Activated T-helper 2 cell treated with anti-CD3 and anti-CD28 coated beads, Interferon-gamma antibody, Interleukin-2, Interleukin-4, amounts not matched to agents 10 μg/mL and 5 μg/mL and 100 μg/mL, durations not matched to agents 14 hours and 24 hours and 36 hours (primary cell): Measurements from ENCODE around the gene CNIH2. TPM values are rescaled to one million over a fixed set of nuclear protein-coding genes. Genes with fewer than 3 reads are reported as not detected.

Source experiments
- DNase-seq: peaks from one replicate; pipeline ENCODE4 v3.0.0; 2021; ENCODE audit warnings: low spot score
- H3K27ac Mint-ChIP-seq: one replicate; pipeline ENCODE4 v1.8.0; 2021; ENCODE audit warnings: mixed read lengths
- H3K27me3 Mint-ChIP-seq: one replicate; pipeline ENCODE4 v1.8.0; 2021; ENCODE audit warnings: low read depth, mixed read lengths
- H3K36me3 Mint-ChIP-seq: one replicate; pipeline ENCODE4 v1.8.0; 2021; ENCODE audit warnings: low read depth, mixed read lengths
- H3K4me1 Mint-ChIP-seq: one replicate; pipeline ENCODE4 v1.8.0; 2021; ENCODE audit warnings: low read depth, mixed read lengths
- H3K4me3 Mint-ChIP-seq: one replicate; pipeline ENCODE4 v1.8.0; 2021; ENCODE audit warnings: low read depth, mild to moderate bottlenecking, moderate library complexity, mixed read lengths
- H3K9me3 Mint-ChIP-seq: one replicate; pipeline ENCODE4 v1.8.0; 2021; ENCODE audit warnings: mixed read lengths
- intact Hi-C: fragments of 100-400 bp; cut with micrococcal nuclease; formaldehyde crosslinking; loops from one replicate; pipeline ENCODE4 v1.15.1; 2023
- total RNA-seq: library from RNA; stranded (reverse); gene quantifications from 2 replicates; pipeline ENCODE4 v1.2.3, GENCODE V29; 2022

CNIH2 gene
- total RNA-seq = 0.91 and 1.5 TPM in 2 replicates

DNA sequence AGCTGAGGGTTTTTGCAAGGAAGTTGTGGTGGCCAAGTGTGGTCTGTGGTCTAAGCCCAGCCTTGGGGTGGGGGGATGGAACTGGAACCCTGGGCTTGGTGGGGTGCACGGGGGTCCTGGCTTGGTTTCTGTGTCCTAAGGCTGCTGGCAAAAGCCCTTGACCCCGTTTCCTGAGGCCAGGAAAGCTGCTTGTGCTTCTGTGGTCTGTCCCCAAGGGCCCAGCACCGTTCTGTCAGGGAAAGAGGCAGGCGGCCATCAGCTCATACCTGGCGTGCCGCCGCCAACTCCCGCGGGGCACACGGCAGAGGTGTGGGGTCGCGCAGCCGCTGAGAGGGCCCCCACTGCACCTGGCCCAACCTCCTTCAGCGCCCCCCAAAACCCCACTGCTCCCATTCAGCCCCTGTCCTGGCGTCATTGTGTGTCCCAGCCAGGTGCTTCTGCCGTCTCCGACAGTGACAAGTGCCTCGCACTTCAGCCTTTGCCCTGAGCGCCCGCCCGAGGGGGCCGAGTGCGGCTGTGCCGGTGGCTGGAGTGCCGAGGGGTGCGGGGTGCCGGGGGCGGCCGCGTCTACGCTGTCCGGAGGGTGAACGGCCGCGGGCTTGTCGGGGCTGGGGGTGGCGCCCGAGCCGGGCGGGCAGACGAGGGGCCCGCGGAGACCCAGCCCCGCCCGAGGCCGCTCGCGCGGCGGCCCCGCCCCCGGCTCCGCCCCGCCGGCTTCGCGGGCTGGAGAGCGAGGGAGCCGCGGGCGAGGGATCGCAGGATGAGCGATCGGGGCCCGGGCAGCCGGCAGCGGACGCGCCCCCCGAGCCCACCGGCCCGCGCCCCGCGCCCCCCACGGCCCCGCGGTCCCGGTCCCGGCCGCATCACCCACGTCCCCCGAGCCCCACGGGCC is at the start of gene CNIH2:
CNIH2 (plus strand) TSS at position 705 of the 892 bp plus-strand sequence. CDS start 282 bp downstream, outside the sequence.
- no peak within 1 kb of the TSS for H3K27ac Mint-ChIP-seq
- H3K9me3 Mint-ChIP-seq = no peaks in the 10 kb centered on the region
- intact Hi-C loops = no loop called here
- peaks cover 16% of the 10 kb centered on the region for H3K4me1 Mint-ChIP-seq
- peak within 1 kb of the TSS; percentile 68 for H3K4me3 Mint-ChIP-seq
- H3K27me3 Mint-ChIP-seq = peaks cover 14% of the 10 kb centered on the region
- DNase-seq = peak; percentile 41
- peaks cover 38% of the 10 kb centered on the region for H3K36me3 Mint-ChIP-seq

DNA sequence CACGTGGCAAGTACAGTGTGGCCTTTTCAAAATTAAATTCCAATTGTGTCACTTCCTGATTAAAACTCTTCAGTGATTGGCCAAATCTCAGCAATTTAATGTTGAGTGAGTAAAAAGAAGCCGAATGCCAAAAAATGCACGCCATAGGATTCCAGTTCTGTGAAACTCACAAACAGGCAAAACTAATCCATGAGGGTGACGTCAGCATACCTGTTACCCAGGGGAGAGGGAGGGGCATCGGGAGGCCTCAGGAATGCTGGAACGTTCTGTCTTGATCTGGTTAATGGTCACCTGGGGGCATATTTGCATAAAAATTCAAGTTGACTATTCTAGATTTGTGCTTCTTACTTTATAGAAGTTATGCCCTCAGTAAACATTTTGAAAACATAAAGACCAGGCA is 49.5 kb upstream of the CNIH2 start:
- DNase-seq = no peak
- Mint-ChIP-seq H3K4me3 (no peak overlapping the region), H3K36me3 (peaks cover 47% of the 10 kb centered on the region), H3K27me3 (no peaks in the 10 kb centered on the region), H3K9me3 (no peaks in the 10 kb centered on the region), H3K4me1 (peaks cover 3% of the 10 kb centered on the region), H3K27ac (no peak overlapping the region)
- intact Hi-C loops = no loop called here

DNA sequence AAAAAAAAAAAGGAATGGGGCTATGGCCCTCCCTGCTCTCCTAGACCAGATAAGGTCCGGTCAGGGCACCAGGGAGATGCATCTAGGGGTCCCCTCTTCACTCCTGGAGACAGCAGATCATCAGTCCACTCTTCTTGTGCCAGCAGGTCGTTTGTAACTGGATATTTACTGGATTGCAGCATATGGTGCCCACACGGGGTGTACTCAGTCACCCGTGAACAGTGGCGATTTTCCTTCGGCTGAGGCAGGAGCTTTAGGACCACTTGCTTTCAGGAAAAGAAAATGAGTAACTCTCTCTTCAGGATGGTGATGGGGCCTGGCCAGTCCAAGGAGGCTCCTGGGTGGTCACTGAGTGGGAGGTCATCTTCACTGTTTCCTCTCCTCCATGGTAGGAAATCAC is 47.8 kb upstream of the CNIH2 start:
- H3K27me3 Mint-ChIP-seq = no peaks in the 10 kb centered on the region
- H3K4me1 Mint-ChIP-seq = peaks cover 3% of the 10 kb centered on the region
- peaks cover 56% of the 10 kb centered on the region for H3K36me3 Mint-ChIP-seq
- intact Hi-C loops = no loop called here
- DNase-seq = no peak
- H3K4me3 Mint-ChIP-seq = no peak overlapping the region
- no peak overlapping the region for H3K27ac Mint-ChIP-seq
- no peaks in the 10 kb centered on the region for H3K9me3 Mint-ChIP-seq

DNA sequence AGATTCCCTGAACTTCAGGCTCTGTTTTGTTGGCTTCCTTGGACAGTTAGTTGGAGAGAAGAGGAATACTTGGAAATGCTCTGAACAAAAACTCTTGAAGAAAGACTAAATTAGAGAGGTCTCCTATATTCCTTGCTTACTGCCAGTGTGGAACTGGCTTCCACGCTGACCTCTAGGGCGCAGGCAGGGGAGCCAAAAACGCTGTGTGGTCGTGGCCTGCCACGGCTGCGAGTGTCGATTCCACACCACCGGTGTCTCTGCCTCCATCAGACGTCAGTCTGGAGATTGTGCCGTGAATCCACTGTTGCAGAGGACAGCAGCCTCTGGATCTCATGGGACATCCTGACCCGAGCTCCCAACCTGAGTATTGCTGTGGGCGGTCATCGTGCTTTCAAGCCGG is 47.0 kb upstream of the CNIH2 start:
- intact Hi-C loops = no loop called here
- DNase-seq = no peak
- H3K4me1 Mint-ChIP-seq = peaks cover 3% of the 10 kb centered on the region
- H3K27ac Mint-ChIP-seq = no peak overlapping the region
- peaks cover 61% of the 10 kb centered on the region for H3K36me3 Mint-ChIP-seq
- no peak overlapping the region for H3K4me3 Mint-ChIP-seq
- H3K27me3 Mint-ChIP-seq = no peaks in the 10 kb centered on the region
- no peaks in the 10 kb centered on the region for H3K9me3 Mint-ChIP-seq

DNA sequence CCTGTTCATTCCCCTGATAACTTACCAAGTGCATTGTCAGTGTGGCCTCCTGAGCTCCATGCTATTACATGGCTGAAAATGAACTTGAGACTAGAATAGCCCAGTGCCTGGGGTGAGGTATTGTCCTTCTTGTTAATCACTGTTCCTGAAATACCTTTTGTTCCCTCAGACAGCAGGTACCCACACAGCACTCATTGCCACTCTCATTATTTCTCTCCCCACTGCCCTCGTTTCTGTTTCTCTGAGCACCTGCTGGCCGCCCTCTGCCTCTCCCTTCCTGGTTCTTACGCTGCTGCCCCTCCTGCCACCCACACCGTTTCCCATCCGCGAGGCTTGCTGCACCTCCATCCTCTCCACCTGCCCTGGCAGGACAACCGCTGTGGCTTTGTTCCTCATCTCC is 46.4 kb upstream of the CNIH2 start:
- DNase-seq = no peak
- H3K27ac Mint-ChIP-seq = no peak overlapping the region
- no peaks in the 10 kb centered on the region for H3K9me3 Mint-ChIP-seq
- H3K4me1 Mint-ChIP-seq = no peaks in the 10 kb centered on the region
- peaks cover 61% of the 10 kb centered on the region for H3K36me3 Mint-ChIP-seq
- no peak overlapping the region for H3K4me3 Mint-ChIP-seq
- intact Hi-C loops = no loop called here
- no peaks in the 10 kb centered on the region for H3K27me3 Mint-ChIP-seq

DNA sequence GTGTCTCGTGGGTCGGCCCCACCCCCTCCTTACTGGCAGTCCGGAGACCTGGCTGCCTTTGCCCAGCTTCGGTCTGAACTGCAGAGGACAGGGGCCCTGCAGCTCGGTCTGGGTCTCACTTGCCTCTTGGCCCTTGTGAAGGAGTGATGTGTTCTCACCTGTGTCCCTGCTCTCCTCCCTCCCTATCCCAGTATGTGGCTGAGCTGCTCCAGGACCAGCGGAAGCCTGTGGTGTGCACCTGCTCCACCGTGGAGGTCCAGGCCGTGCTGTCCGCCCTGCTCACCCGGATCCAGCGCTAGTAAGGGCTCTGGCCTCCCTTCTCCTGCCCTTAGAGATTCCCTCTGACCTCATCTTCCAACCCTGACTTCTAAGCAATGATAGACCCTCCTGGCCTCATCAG is 45.2 kb upstream of the CNIH2 start:
- no peaks in the 10 kb centered on the region for H3K27me3 Mint-ChIP-seq
- DNase-seq = no peak
- H3K27ac Mint-ChIP-seq = no peak overlapping the region
- H3K4me1 Mint-ChIP-seq = no peaks in the 10 kb centered on the region
- H3K36me3 Mint-ChIP-seq = peaks cover 59% of the 10 kb centered on the region
- intact Hi-C loops = no loop called here
- no peak overlapping the region for H3K4me3 Mint-ChIP-seq
- no peaks in the 10 kb centered on the region for H3K9me3 Mint-ChIP-seq

DNA sequence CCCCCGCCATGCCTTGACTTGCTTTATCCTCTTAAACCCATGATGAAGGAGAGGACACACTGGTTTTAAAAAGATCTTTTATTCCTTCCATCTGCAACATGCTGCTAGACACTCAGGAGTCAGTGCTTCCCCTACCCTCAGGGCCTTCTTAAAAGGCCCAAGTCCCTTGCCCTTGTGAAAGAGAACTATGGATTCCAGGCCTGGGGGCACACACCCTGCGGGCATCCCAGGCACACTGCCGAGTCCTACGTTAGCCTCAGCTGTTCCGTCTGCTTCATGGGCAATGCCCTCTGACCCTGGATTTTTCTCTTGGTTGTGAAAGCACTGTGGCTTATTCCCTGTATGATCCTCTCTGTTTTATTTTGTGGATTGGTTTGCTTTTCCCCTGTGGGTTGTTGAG is 44.7 kb upstream of the CNIH2 start:
- no peak overlapping the region for H3K4me3 Mint-ChIP-seq
- H3K27me3 Mint-ChIP-seq = no peaks in the 10 kb centered on the region
- no peak for DNase-seq
- intact Hi-C loops = no loop called here
- H3K9me3 Mint-ChIP-seq = no peaks in the 10 kb centered on the region
- no peak overlapping the region for H3K27ac Mint-ChIP-seq
- no peaks in the 10 kb centered on the region for H3K4me1 Mint-ChIP-seq
- peaks cover 53% of the 10 kb centered on the region for H3K36me3 Mint-ChIP-seq

DNA sequence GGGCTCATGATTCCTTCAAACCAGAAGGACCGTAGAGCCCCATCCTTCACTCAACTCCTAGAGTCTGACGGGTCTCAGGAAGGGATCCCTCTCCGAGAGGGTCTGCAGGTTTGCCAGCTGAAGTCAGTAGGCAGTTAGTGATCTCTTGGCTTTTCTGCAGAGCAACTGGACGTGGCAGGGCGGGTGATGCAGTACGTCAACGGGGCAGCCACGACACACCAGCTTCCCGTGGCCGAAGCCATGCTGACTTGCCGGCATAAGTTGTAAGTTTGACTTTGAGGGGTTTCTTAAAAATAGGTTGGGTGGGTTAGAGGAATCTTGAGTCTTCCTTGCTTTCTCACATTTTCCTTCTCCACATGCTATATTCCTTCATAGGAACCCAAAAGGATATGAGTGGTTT is 42.8 kb upstream of the CNIH2 start:
- Mint-ChIP-seq H3K27ac (no peak overlapping the region), H3K27me3 (no peaks in the 10 kb centered on the region), H3K4me3 (no peak overlapping the region), H3K36me3 (peaks cover 57% of the 10 kb centered on the region), H3K9me3 (no peaks in the 10 kb centered on the region), H3K4me1 (no peaks in the 10 kb centered on the region)
- no peak for DNase-seq
- intact Hi-C loops = no loop called here

DNA sequence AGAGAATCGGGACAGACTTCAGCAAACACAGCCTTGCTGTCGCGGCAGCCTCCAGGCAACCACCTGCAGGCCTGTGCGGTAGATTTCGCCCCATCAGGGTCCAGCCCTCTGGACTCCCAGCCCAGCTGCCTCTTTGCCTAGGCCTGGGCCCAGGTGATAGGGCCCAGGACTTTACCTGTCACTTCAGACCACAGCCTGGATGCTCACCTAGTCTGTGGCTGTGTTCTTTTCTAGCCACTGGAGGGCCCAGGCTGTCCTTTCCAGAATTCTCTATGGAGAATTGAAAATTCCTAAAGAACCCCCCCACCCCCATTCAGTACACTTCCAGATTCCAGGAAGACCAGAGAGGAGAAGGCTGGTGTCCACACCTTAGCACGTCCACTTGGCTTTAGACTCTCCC is 40.1 kb upstream of the CNIH2 start:
- H3K4me1 Mint-ChIP-seq = no peaks in the 10 kb centered on the region
- H3K4me3 Mint-ChIP-seq = no peak overlapping the region
- no peak overlapping the region for H3K27ac Mint-ChIP-seq
- DNase-seq = no peak
- no peaks in the 10 kb centered on the region for H3K27me3 Mint-ChIP-seq
- no peaks in the 10 kb centered on the region for H3K9me3 Mint-ChIP-seq
- peaks cover 51% of the 10 kb centered on the region for H3K36me3 Mint-ChIP-seq
- intact Hi-C loops = no loop called here

DNA sequence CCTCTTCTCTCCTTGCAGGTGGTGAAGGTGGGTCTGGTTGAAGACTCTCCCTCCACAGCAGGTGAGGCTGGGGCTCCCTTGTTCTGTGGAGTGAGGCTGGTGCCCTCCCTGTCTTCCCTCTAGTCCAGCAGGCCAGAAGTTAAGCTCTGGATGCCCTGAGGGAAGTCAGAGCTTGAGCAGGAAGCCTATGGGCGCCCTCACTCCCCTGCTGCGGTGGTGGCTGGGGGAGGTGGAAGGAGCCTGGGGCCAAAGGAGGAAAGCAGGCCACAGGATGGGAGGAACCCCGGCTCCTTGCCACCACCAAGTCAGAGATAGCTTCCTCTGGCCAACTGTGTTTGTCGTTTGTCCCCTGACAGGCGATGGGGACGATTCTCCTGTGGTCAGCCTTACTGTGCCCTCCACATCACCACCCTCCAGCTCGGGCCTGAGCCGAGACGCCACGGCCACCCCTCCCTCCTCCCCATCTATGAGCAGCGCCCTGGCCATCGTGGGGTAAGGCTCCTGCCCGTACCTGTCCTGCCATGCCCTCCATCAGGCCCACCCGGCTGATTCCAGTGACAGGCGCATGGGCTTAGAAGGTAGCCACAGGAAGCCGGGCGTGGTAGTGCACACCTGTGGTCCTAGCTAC is 39.1 kb upstream of the CNIH2 start:
- no peaks in the 10 kb centered on the region for H3K27me3 Mint-ChIP-seq
- no peak for DNase-seq
- no peaks in the 10 kb centered on the region for H3K9me3 Mint-ChIP-seq
- peaks cover 45% of the 10 kb centered on the region for H3K36me3 Mint-ChIP-seq
- no peak overlapping the region for H3K4me3 Mint-ChIP-seq
- no peaks in the 10 kb centered on the region for H3K4me1 Mint-ChIP-seq
- intact Hi-C loops = no loop called here
- no peak overlapping the region for H3K27ac Mint-ChIP-seq

DNA sequence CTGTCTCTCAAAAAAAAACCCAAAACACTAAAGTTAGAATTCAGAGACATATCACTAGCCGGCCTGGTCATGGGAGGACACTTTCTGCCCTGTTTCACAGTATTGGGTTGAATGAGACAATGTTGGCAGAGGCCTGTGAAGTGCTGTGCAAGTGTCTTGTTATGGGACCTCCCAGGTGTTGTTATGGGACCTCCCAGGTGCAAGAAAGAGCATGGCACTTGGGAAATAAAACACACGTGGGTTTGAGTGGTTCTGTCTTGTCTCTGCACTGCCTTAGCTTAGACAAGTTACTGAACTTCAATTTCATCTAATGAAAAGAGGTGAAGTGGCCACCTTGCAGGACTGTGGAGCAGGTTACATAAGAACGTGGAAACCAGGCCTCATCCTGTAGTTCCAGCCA is 38.5 kb upstream of the CNIH2 start:
- intact Hi-C loops = no loop called here
- Mint-ChIP-seq H3K36me3 (peaks cover 42% of the 10 kb centered on the region), H3K4me1 (no peaks in the 10 kb centered on the region), H3K4me3 (no peak overlapping the region), H3K27me3 (no peaks in the 10 kb centered on the region), H3K27ac (no peak overlapping the region), H3K9me3 (no peaks in the 10 kb centered on the region)
- DNase-seq = no peak

DNA sequence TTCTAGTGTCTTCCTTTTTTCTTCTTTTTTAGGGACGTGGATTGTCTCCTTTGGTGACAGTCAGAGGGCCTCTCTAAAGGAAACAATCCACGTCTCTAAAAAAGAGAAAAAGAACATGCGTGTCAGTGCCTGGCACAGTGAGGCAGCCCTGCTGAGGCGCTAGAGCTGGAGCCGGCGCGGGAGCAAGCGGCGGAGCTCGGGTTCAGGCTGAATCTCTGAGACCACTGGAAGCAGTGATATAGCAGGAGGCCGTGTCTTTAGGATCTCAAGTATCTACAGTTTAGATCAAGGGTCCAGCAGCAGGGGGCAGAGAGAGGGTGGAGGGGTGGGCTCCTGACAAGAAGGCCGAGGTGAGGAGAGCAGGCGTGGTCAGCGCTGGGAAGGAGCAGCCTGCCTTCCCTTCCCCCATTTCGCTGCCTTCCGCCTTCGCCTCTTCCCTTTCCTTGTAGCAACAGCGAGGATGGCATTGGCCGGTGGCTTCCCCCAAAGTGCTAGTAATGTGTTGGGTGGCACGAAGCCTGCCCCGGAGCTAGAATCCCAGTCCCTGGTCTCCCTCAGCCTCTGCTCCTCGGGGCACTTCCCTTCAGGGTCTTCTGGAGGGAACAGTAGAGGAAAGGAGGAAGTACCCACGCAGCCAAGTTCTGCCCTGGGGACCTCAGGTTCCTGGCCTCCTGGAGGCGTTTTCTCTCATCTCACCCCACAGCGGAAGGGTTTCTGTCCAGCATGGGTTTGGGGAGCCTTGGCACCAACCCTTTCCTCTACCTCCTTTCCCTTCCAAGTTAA is 37.8 kb upstream of the CNIH2 start:
- Mint-ChIP-seq H3K27me3 (no peaks in the 10 kb centered on the region), H3K36me3 (peaks cover 40% of the 10 kb centered on the region), H3K4me1 (no peaks in the 10 kb centered on the region), H3K27ac (no peak overlapping the region), H3K4me3 (no peak overlapping the region), H3K9me3 (no peaks in the 10 kb centered on the region)
- DNase-seq = no peak
- intact Hi-C loops = no loop called here

DNA sequence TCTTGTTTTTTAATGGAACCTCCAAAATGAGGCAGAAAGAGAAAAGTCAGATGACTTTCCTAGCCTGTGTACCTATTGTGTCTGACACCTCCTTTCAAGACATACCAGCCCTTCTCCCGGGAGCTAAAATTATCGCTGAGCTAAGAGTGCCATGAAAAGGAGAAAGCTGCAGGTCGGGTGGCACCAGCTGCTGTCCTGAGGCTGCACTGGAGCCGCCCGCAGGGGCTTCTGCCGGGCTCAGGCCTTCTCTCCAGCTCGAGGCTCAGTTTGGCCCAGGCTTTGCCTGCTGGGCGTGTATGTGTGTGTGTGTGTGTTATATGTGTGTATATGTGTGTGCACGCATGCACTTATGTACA is 37.2 kb upstream of the CNIH2 start:
- no peak for DNase-seq
- H3K4me1 Mint-ChIP-seq = no peaks in the 10 kb centered on the region
- H3K9me3 Mint-ChIP-seq = no peaks in the 10 kb centered on the region
- no peaks in the 10 kb centered on the region for H3K27me3 Mint-ChIP-seq
- intact Hi-C loops = no loop called here
- H3K36me3 Mint-ChIP-seq = peaks cover 34% of the 10 kb centered on the region
- no peak overlapping the region for H3K4me3 Mint-ChIP-seq
- H3K27ac Mint-ChIP-seq = no peak overlapping the region
